Pancreas (tissue), 10 donors: ENCODE results near the gene RHCG. TPM values are rescaled to one million over a fixed set of nuclear protein-coding genes. Genes with fewer than 3 reads are reported as not detected.

Source experiments
- ATAC-seq, 4 donors: fragments of 200-7000 bp; cut with Tn5 transposase; one replicate each; pipeline versions ENCODE4 v1.8.0 to v1.9.1; 2020; ENCODE audit warnings: mild to moderate bottlenecking in 4 of 4, moderate library complexity in 4 of 4
- DNase-seq, 6 donors: peaks; one replicate each; pipeline ENCODE4 v3.0.0-alpha.2; 2020
- FAIRE-seq: peaks from 2 replicates; lab custom pipeline; 2012; peaks lifted over from hg19 to GRCh38; lab: Jason Lieb, UNC
- H3K27ac ChIP-seq, 4 donors: fragments of 200-600 bp; sonication (generic); 1 replicate in 3 of 4; 2 replicates in 1 of 4; pipeline versions ENCODE4 v1.5.0 to v1.8.0; 2020
- H3K27me3 ChIP-seq, 4 donors: fragments of 200-600 bp; one replicate each; pipeline ENCODE4 v1.8.0; 2021
- H3K36me3 ChIP-seq, 3 donors: fragments of 200-600 bp; sonication (generic) in 1 of 3; one replicate each; pipeline versions ENCODE4 v1.5.0 to v1.8.0; 2020 to 2021
- H3K4me1 ChIP-seq, 3 donors: fragments of 200-600 bp; one replicate each; pipeline ENCODE4 v1.8.0; 2021
- H3K4me3 ChIP-seq, 4 donors: fragments of 200-600 bp; sonication (generic) in 2 of 4; one replicate each; pipeline versions ENCODE4 v1.5.0 to v1.8.0; 2020 to 2021
- H3K9me3 ChIP-seq, 4 donors: fragments of 200-600 bp; one replicate each; pipeline ENCODE4 v1.8.0; 2021
- CTCF ChIP-seq, 4 donors: fragments of 200-600 bp; sonication (generic) in 3 of 4; IDR thresholded peaks; one replicate each; pipeline versions ENCODE4 v1.5.0 to v1.8.0; 2021; ENCODE audit warnings: antibody characterized with exemption in 4 of 4
- WGBS, 2 donors: extraction: QIAGEN DNeasy Blood & Tissue Kit; methylation state at CpG; one replicate each; pipeline ENCODE4 v1.1.7; 2013; 5-methylcytosine and 5-hydroxymethylcytosine counted together
- intact Hi-C, 3 donors: fragments of 100-400 bp; cut with DNase I; formaldehyde crosslinking; loops; one replicate each; pipeline versions ENCODE4 v1.11.1 to v1.14.2; 2022
- polyA plus RNA-seq, 2 donors: library from polyadenylated mRNA; stranded (reverse); fragments of 200-250 nt; gene quantifications; one replicate each; pipeline ENCODE4 v1.2.3, GENCODE V29; 2013
- total RNA-seq, 6 donors: library from RNA; stranded (reverse); fragmentation: NEBNext Ultra II Directional in 4 of 6; extraction: Animal tissue kit (Norgen Biotek cat#: 25700) in 4 of 6; gene quantifications; one replicate each; pipeline versions ENCODE4 v1.2.1 to v1.2.4, GENCODE V29; 2021 to 2023
- donor health status: healthy with polysubstance abuse.
- donor health status: DM: no; HTN: no; CAD: no; lungs with moderate emphysema.
- donor health status: DM: no; HTN: no; CAD: no.
- donor health status: control.
- donor health status: control.
- donor health status: Bipolar disorder and iron deficiency.
- donor health status: DM: yes; HTN: yes; CAD: no.
- donor health status: DM: no; HTN: no; CAD: no.
- donor health status: DM: no; HTN: no; CAD: no.
- donor health status: DM: yes; HTN: yes; CAD: no.

Gene RHCG
- total and polyA plus RNA-seq, 8 donors = 0.12 to 0.92 (median 0.73) TPM

DNA sequence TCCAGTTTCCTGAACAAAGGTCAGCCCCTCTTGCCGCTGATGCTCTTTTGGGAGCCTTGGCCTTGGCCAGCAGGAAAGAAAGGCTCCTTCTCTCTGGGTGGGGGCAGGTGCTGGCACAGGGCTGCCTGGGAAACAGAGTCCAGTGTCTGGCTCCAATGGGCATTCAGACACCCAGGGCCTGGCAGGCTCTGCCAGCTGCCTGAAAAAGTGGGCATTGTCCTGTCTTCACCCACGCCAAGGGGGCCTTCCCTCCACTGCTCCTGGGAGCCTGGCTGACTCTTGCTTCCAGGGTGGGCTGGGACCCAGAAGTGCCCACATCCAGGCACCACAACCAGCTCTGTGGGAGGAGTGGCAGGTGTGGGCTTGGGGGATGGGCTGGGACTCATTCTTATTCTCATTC, 62.7 kb downstream of the RHCG start:
- no peak for TF ChIP-seq CTCF (IDR thresholded peaks at IDR 0.05)
- no peak for ATAC-seq
- Histone ChIP-seq H3K27me3 (no peaks in the 10 kb centered on the region), H3K9me3 (no peaks in the 10 kb centered on the region), H3K4me3 (no peak overlapping the region), H3K27ac (no peak overlapping the region), H3K36me3 (no peaks in the 10 kb centered on the region), H3K4me1 (peaks cover 0 to 6% (median 6%) of the 10 kb centered on the region in 3 donors)
- no peak for DNase-seq
- WGBS, 2 donors = 81 to 87% methylated on average over 2 of the region's 2 CpGs
- no peak for FAIRE-seq
- intact Hi-C loops = no loop called here

- FAIRE-seq (no peak), ATAC-seq (peak; percentile 97 to 99 (median 98)), DNase-seq (peak; percentile 76 to 100 (median 92))
- peaks cover 0 to 6% (median 6%) of the 10 kb centered on the region in 3 donors for H3K4me1 ChIP-seq
- no peaks in the 10 kb centered on the region for H3K27me3 ChIP-seq
- TF ChIP-seq CTCF (IDR thresholded peaks at IDR 0.05) = peak; percentile 96 to 99 (median 98)
- intact Hi-C loops = no loop called here
- peak overlapping the region in 3 of 4 donors; percentile 19 to 52 (median 34) for H3K4me3 ChIP-seq
- WGBS, 2 donors = 2% methylated on average over 44 of the region's 44 CpGs
- no peaks in the 10 kb centered on the region for H3K9me3 ChIP-seq
- no peaks in the 10 kb centered on the region for H3K36me3 ChIP-seq
- no peak overlapping the region for H3K27ac ChIP-seq
Measured at GRCh38 chr15:89430530-89431341, 65.6 kb downstream of the RHCG start.

GRCh38 chr15:89429986-89430385, 66.4 kb downstream of the RHCG start:
- intact Hi-C loops = loop anchor here in 1 of 3 donors (5.0 to 10.0 kb wide), 2 partner anchors 68 to 215 kb away; no protein-coding TSS in a partner anchor
- Histone ChIP-seq H3K27me3 (no peaks in the 10 kb centered on the region), H3K27ac (no peak overlapping the region), H3K36me3 (no peaks in the 10 kb centered on the region), H3K4me3 (peak overlapping the region in 2 of 4 donors; percentile 34 to 52), H3K9me3 (no peaks in the 10 kb centered on the region), H3K4me1 (peaks cover 0 to 6% (median 6%) of the 10 kb centered on the region in 3 donors)
- no peak for ATAC-seq
- TF ChIP-seq CTCF (IDR thresholded peaks at IDR 0.05) = no peak
- no peak for DNase-seq
- WGBS, 2 donors = 86 to 95% methylated on average over 2 of the region's 2 CpGs
- no peak for FAIRE-seq

DNA sequence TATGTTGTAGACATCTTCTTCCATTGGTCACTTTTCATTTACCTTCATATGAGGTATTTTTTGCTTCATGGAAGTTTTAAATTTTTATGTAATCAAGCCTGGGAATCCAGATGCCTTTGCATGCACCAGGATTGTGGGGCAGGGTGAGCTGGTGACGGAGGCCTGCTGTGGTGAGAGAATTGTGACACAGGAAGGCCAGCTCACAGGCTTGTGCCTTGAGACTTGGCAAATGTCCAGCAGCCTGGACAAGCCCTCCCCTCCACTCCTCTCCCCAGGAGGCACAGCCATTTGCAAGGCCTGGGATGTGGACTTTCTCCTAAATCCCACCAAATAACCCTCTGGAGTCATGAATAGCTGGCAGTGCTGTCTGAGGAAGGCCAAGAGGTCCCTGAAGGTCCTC, 67.4 kb downstream of the RHCG start:
- H3K9me3 ChIP-seq = no peaks in the 10 kb centered on the region
- WGBS, 2 donors = 64 to 67% methylated on average over 1 of the region's 1 CpG
- no peak overlapping the region for H3K27ac ChIP-seq
- no peak for FAIRE-seq
- peaks cover 0 to 6% (median 6%) of the 10 kb centered on the region in 3 donors for H3K4me1 ChIP-seq
- H3K36me3 ChIP-seq = no peaks in the 10 kb centered on the region
- ATAC-seq = no peak
- H3K4me3 ChIP-seq = no peak overlapping the region
- H3K27me3 ChIP-seq = no peaks in the 10 kb centered on the region
- intact Hi-C loops = loop anchor here in 1 of 3 donors (5.0 to 10.0 kb wide), 2 partner anchors 67 to 214 kb away; no protein-coding TSS in a partner anchor
- DNase-seq = no peak
- no peak for TF ChIP-seq CTCF (IDR thresholded peaks at IDR 0.05)

DNA sequence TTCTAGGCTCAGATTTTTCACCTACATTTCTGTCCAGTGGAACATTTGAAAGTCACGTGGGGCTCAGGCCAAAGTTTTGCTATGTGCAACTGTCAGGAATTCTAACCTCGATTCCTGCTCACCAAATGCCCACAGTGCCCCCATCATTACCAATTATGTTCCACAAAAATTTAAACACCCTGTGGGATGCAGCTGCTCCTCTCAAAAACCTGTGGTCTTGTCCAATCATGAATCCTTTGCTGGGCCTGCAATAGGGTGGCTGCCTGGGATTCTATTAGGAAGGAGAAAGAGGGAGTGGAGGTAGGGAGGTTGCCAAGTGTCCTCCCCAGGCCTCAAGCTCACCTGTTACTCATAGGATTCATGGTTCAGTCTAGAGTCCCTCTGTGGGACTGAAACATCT, 68.1 kb downstream of the RHCG start:
- 65 to 74% methylated on average over 2 of the region's 2 CpGs for WGBS, 2 donors
- intact Hi-C loops = loop anchor here in 1 of 3 donors (5.0 to 10.0 kb wide), 2 partner anchors 66 to 213 kb away; no protein-coding TSS in a partner anchor
- no peak for FAIRE-seq

More for the DNA sequence above, 68.1 kb downstream of the RHCG start:
- Histone ChIP-seq H3K36me3 (no peaks in the 10 kb centered on the region), H3K27ac (no peak overlapping the region), H3K4me1 (peaks cover 0 to 6% (median 6%) of the 10 kb centered on the region in 3 donors), H3K4me3 (no peak overlapping the region), H3K27me3 (no peaks in the 10 kb centered on the region), H3K9me3 (no peaks in the 10 kb centered on the region)
- no peak for DNase-seq
- ATAC-seq = no peak
- TF ChIP-seq CTCF (IDR thresholded peaks at IDR 0.05) = no peak
